Right lobe of liver (tissue), 6 donors: Measurements from ENCODE around the gene SPDYE1. TPM values are rescaled to one million over a fixed set of nuclear protein-coding genes. Genes with fewer than 3 reads are reported as not detected.
A peak's percentile ranks its signal among the peaks of the same experiment; 100 is the strongest.
"Not testable (repeated sequence)": the region's sequence is repeated elsewhere in the genome, so short reads cannot be mapped to it uniquely, and the experiment has no call there.

ENCODE experiments used
- ATAC-seq, 4 donors: fragments of 200-7000 bp; cut with Tn5 transposase; one replicate each; pipeline ENCODE4 v1.9.1; 2020; ENCODE audit warnings: mild to moderate bottlenecking in 4 of 4, moderate library complexity in 4 of 4
- DNase-seq, 3 donors: peaks; one replicate each; pipeline ENCODE4 v3.0.0-alpha.2; 2020
- H3K27ac ChIP-seq, 3 donors: fragments of 200-600 bp; one replicate each; pipeline ENCODE4 v1.8.0; 2022
- H3K27me3 ChIP-seq, 2 donors: fragments of 200-600 bp; one replicate each; pipeline ENCODE4 v1.8.0; 2022
- H3K36me3 ChIP-seq, 4 donors: fragments of 200-600 bp; sonication (generic) in 1 of 4; one replicate each; pipeline versions ENCODE4 v1.5.1 to v1.8.0; 2017 to 2022; ENCODE audit warnings: control low read depth in 1 of 4
- H3K4me1 ChIP-seq, 4 donors: fragments of 200-600 bp; sonication (generic) in 1 of 4; one replicate each; pipeline versions ENCODE4 v1.5.1 to v1.8.0; 2017 to 2022; ENCODE audit warnings: control low read depth in 1 of 4
- H3K4me3 ChIP-seq, 3 donors: fragments of 200-600 bp; one replicate each; pipeline ENCODE4 v1.8.0; 2022
- H3K9me3 ChIP-seq, 4 donors: fragments of 200-600 bp; sonication (generic) in 1 of 4; one replicate each; pipeline versions ENCODE4 v1.5.1 to v1.8.0; 2017 to 2022; ENCODE audit warnings: control low read depth in 1 of 4
- POLR2A ChIP-seq: fragments of 450-650 bp; IDR thresholded peaks from one replicate; pipeline ENCODE4 v1.6.1; 2017; ENCODE audit warnings: antibody characterized with exemption, mild to moderate bottlenecking
- WGBS: methylation state at CpG from one replicate; pipeline ENCODE4 v1.1.6; 2018; ENCODE audit warnings: low coverage, low lambda C conversion rate; ENCODE audit not compliant: insufficient coverage; ENCODE audit errors: missing lambda C conversion rate; 5-methylcytosine and 5-hydroxymethylcytosine counted together
- intact Hi-C, 2 donors: fragments of 100-400 bp; cut with DNase I; formaldehyde crosslinking; loops; one replicate each; pipeline versions ENCODE4 v1.11.2 to v1.14.1; 2022
- total RNA-seq, 6 experiments: library from RNA; depleted of rRNA in 2 of 6; stranded (reverse); fragments of >200 nt in 2 of 6; fragmentation: NEBNext Ultra II Directional in 3 of 6; extraction: Animal tissue kit (Norgen Biotek cat#: 25700) in 3 of 6; gene quantifications; one replicate each; pipeline versions ENCODE4 v1.1.0 to v1.2.4, GENCODE V29; 2016 to 2023
- TF ChIP-seq, protein P1 (sequence below), 4 donors: fragments of 200-600 bp in 3 of 4; fragments of 450-650 bp in 1 of 4; IDR thresholded peaks; one replicate each; pipeline versions ENCODE4 v1.5.1 to v1.8.0; 2016 to 2022; ENCODE audit warnings: antibody characterized with exemption in 4 of 4, mild to moderate bottlenecking in 2 of 4
- donor health status: DM: no; HTN: yes; CAD: no.
- donor health status: DM: no; HTN: no; CAD: no.
- donor health status: DM: no; HTN: no; CAD: no.
- donor health status: DM: no; HTN: yes; CAD: no.
- donor health status: DM: no; HTN: yes; CAD: no.

Gene SPDYE1
- total RNA-seq, 6 experiments from 2014 or later: not detected

DNA sequence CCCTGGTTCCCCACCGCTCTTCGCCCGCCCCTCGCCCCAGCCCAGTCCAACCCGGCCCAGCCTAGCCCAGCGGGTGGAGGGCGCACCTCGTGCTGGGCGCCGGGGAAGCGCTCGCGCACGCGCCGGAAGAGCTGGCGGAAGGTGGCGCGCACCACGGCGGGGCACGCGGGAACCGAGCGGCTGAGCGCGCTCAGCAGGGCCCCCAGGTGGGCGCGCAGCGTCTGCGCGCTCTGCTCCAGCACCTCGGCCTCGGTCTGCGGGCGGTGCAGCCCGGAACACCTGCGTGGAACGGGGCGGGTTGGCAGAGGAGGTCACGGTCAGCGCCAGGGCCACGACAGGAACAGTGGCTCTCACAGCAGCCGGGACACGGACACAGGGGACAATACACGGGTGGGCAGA lies 42.8 kb downstream of the SPDYE1 start:
- H3K36me3 ChIP-seq, H3K4me1 ChIP-seq, intact Hi-C loops, H3K27me3 ChIP-seq, DNase-seq, H3K9me3 ChIP-seq: not testable (repeated sequence)
- peak overlapping the region in 1 of 3 donors; percentile 24 for H3K27ac ChIP-seq
- no CpG with 5 or more reads among the region's 46 CpGs for WGBS
- peak; percentile 1 to 31 (median 7) for ATAC-seq
- H3K4me3 ChIP-seq: peak overlapping the region in 2 of 3 donors; percentile 21 to 32
- TF ChIP-seq, protein P1, sequence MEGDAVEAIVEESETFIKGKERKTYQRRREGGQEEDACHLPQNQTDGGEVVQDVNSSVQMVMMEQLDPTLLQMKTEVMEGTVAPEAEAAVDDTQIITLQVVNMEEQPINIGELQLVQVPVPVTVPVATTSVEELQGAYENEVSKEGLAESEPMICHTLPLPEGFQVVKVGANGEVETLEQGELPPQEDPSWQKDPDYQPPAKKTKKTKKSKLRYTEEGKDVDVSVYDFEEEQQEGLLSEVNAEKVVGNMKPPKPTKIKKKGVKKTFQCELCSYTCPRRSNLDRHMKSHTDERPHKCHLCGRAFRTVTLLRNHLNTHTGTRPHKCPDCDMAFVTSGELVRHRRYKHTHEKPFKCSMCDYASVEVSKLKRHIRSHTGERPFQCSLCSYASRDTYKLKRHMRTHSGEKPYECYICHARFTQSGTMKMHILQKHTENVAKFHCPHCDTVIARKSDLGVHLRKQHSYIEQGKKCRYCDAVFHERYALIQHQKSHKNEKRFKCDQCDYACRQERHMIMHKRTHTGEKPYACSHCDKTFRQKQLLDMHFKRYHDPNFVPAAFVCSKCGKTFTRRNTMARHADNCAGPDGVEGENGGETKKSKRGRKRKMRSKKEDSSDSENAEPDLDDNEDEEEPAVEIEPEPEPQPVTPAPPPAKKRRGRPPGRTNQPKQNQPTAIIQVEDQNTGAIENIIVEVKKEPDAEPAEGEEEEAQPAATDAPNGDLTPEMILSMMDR (IDR thresholded peaks at IDR 0.05): peak in 1 of 4 donors; percentile 21

DNA sequence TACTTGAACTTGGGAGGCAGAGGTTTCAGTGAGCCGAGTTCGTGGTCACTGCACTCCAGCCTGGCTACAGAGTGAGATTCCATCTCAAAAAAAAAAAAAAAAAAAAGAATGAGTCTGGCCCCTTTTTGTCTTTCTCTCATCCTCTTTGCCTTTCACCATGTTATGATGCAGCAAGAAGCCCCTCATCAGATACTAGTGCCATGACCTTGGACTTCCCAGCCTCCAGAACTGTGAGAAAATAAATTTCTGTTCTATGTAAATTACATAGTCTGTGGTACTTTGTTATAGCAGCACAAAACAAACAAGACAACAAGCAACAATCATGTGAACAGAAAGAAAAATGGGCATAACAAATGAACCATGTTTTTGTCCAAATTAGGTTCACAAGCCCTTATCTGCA lies 44.5 kb downstream of the SPDYE1 start:
- Histone ChIP-seq H3K27ac (no peak overlapping the region), H3K27me3 (no peaks in the 10 kb centered on the region), H3K9me3 (no peaks in the 10 kb centered on the region), H3K4me3 (no peak overlapping the region), H3K4me1 (peaks cover 0 to 19% (median 3%) of the 10 kb centered on the region in 4 donors), H3K36me3 (no peaks in the 10 kb centered on the region)
- intact Hi-C loops: no loop called here
- ATAC-seq (no peak), DNase-seq (no peak)
- no peak for TF ChIP-seq POLR2A
- no CpG with 5 or more reads among the region's 2 CpGs for WGBS

DNA sequence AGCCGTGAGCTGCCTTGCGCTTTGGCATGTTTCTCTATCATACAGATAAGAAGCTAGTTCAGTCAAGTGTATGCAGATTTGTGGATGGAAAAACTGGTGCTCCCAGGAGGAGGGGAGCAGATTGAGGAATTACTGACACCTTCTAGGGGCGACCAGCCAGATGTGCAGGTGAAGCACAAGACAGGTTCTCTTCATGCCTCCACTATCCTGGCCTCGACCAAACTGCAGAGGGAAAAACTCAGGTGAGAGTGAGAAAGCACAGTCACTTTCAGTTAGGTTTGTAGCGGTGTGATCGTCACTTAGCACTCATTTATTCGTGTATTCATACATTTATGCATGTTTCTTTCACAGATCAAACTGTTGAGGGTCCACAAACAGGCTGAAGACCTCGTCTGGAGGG lies 46.2 kb downstream of the SPDYE1 start:
- DNase-seq (peak in 1 of 3 donors; percentile 15), ATAC-seq (no peak)
- Histone ChIP-seq H3K4me3 (peak overlapping the region; percentile 88 to 95 (median 89)), H3K27ac (peak overlapping the region; percentile 50 to 85 (median 76)), H3K36me3 (no peaks in the 10 kb centered on the region), H3K4me1 (peaks cover 0 to 19% (median 3%) of the 10 kb centered on the region in 4 donors), H3K27me3 (no peaks in the 10 kb centered on the region), H3K9me3 (no peaks in the 10 kb centered on the region)
- intact Hi-C loops: no loop called here
- WGBS: 30% methylated on average over 8 of the region's 8 CpGs
- no peak for TF ChIP-seq POLR2A
- TF ChIP-seq, protein P1 (IDR thresholded peaks at IDR 0.05): no peak

DNA sequence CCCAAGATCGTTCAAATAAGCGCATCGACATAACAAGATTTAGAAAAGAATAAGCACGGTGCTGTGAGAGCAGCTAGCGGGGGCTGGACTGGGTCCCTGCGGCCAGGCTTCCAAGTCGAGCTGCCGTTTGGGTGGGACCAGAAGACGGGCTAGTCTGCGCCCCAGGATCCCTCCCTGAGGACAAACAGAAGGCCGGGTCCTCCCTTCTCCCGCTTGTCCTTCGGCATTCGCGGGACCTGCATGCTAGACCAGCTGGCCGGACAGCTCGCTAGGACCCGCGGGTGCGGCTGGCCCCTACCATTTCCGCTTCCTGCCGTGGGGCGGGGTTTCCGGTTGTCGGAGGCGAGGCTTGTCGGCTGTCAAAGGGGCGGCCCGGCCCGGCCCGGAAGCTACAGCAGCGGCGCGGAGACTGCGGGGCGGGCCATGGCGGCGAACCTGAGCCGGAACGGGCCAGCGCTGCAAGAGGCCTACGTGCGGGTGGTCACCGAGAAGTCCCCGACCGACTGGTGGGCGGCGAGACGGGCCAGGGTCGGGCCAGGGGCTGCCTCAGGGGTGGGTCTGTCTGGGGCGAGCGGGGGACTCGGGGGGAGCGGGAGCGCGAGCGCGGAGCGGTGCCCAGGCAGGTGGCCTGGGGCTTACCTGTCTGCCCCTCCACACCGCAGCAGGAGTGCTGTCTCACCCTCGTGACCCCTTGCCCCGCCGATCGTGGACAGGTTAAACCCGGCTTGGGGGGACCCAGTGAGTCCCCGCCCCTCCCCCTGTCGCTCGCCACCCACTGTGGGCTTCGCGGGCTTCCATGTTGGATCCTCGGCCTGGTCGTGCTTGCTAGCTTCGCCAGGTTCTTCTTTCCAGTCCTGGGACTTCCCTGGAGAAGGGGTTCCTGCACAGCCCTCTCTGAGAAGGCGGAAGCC lies 46.9 kb downstream of the SPDYE1 start, which contains the start of gene DBNL:
DBNL (plus strand) TSS at position 388 of the 911 bp plus-strand sequence; CDS start at position 424, 36 bp downstream.
- H3K27me3 ChIP-seq: no peaks in the 10 kb centered on the region
- H3K4me3 ChIP-seq: peak within 1 kb of the TSS; percentile 88 to 95 (median 89)
- ATAC-seq (peak; percentile 93 to 95 (median 94)), DNase-seq (peak; percentile 96 to 98 (median 98))
- intact Hi-C loops: no loop called here
- H3K27ac ChIP-seq: peak within 1 kb of the TSS; percentile 70 to 85 (median 76)
- no peaks in the 10 kb centered on the region for H3K36me3 ChIP-seq
- no peaks in the 10 kb centered on the region for H3K9me3 ChIP-seq
- peak; percentile 82 for TF ChIP-seq POLR2A
- TF ChIP-seq, protein P1 (IDR thresholded peaks at IDR 0.05): no peak
- H3K4me1 ChIP-seq: peaks cover 0 to 19% (median 3%) of the 10 kb centered on the region in 4 donors
- 0% methylated on average over 20 of the region's 74 CpGs for WGBS
